ENCODE data around the gene HNRNPD.
"Not testable (repeated sequence)": the region's sequence is repeated elsewhere in the genome, so short reads cannot be mapped to it uniquely, and the experiment has no call there.

Gene HNRNPD, protein sequence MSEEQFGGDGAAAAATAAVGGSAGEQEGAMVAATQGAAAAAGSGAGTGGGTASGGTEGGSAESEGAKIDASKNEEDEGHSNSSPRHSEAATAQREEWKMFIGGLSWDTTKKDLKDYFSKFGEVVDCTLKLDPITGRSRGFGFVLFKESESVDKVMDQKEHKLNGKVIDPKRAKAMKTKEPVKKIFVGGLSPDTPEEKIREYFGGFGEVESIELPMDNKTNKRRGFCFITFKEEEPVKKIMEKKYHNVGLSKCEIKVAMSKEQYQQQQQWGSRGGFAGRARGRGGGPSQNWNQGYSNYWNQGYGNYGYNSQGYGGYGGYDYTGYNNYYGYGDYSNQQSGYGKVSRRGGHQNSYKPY

DNA sequence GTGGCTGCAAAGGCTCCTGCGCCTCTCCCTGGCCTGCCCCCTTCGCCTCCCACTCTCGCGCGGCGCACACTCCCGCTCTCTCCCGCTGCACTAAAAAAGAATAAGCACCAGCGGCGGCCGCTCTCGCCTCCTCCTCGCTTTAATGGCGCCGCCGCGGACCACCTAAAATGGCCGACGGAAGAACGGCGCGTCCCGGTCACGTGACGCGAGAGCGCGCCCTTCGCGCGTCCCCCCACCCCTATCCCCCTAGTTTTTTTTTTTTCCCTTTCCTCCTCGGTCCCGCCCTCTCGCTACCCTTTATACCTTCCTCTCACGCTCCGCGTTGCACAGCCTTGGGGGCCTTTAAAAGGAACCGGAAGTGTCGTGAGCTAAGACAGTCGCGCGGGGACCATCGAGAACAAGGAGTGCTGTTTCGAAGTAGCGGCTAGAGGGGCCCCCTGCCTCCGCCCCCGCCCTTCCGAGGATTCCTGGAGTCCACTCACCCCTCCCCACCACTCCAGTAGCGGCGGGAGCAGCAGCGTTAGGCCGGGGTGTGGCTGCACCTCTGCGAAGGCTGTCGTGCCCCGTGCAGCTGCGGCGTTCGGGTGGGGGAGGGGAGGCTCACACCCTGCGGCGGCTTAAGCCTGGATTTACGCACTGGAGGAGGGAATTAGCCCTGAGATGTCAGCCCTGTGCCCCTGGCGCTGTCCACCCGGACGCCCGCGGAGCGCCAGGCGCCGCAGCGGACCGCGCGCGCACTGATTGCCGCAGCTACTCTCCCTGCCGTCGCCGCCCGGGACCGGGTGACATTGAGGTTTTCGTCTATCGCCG lies at the start of gene HNRNPD:
Gene HNRNPD (minus strand): TSS at position 176 of the 810 bp plus-strand sequence. CDS start 313 bp downstream, outside the sequence.
- DNase-seq = peak; percentile 77 to 85 (median 81)

DNA sequence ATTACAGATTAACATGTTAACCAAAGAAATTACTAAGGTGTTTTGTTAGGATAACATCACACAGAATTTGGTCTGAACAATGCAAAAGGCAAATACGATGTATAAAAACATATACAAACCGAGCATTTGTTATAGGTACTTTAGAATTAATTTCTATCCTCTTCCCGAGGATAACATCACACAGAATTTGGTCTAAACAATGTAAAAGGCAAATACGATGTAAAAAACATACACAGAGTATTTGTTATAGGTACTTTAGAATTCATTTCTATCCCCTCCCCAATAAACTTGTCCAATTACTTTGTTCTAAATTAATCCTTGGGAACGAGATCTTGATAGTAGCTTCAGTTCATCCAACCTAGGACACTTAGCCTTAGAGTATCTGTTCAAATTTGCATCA lies 48.8 kb upstream of the HNRNPD start:
- DNase-seq = no peak

DNA sequence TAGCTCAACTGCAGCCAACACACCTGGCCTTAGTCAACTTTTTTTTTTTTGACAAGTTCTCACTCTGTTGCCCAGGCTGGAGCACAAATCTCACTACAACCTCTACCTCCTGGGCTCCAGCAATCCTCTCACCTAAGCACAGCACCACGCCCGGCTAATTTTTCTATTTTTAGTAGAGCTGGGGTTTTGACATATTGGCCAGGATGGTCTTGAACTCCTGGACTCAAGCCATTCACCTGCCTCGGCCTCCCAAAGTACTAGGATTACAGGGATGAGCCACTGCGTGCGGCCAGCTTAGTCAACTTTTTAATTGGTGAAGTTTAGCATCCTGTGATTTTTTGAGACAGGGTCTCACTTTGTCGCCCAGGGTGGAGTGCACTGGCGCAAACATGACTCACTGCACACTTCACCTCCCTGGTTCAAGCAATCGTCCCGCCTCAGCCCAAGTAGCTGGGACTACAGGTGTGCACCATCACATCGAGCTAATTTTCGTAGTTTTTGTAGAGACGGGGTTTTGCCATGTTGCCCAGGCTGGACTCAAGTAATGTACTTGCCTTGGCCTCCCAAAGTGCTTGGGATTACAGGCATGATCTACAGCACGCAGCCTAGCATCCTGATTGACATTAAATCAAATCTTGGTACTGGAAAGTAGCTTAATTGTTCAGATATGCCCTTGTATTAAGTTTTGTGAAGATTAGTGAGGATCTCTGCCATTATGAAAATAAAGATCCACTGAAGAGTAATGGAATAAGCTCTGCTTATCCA lies 48.2 kb upstream of the HNRNPD start:
- DNase-seq = no peak

DNA sequence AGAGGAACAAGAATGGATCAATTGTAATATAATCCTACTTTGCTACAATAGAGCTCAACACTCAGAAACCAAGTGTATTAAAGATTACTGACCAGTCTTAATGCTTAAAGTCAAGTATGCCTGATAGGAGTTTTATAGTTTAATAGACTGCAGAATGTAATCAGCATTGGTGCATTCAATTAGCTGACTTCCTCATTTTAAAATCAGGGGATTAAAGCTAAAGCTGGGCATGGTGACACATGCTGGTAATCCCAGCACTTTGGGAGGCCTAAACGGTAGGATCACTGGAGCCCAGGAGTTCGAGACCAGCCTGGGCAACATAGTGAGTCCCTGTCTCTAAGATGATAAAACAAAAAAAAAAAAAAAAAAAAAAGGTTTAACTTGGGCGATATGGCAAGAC lies 45.7 kb upstream of the HNRNPD start:
- no peak for DNase-seq

DNA sequence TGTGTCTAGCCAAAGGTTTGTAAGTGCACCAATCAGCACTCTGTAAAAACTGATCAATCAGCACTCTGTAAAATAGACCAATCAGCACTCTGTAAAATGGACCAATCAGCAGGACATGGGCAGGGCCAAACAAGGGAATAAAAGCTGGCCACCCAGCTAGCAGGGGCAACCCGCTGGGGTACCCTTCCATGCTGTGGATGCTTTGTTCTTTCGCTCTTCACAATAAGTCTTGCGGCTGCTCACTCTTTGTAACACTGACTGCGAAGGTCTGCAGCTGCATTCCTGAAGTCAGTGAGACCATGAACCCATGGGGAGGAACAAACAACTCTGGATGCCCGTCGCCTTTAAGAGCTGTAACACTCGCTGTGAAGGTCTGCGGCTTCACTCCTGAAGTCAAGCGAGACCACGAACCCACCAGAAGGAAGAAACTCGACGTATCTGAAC lies 42.2 kb upstream of the HNRNPD start:
- DNase-seq = no peak

DNA sequence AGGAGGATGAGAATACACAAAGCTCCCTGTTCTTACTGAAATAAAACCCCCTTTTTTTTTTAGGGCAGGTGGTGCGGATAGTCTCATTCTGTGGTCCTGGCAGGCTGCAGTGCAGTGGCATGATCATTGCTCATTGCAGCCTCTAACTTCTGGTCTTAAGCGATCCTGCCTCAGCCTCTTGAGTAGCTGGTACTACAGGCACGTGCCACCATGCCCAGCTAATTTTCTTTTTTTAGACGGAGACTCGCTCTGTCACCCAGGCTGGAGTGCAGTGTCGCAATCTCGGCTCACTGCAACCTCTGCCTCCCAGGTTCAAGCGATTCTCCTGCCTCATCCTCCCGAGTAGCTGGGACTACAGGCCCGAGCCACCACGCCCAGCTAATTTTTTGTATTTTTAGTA lies 41.3 kb upstream of the HNRNPD start:
- not testable (repeated sequence) for DNase-seq

DNA sequence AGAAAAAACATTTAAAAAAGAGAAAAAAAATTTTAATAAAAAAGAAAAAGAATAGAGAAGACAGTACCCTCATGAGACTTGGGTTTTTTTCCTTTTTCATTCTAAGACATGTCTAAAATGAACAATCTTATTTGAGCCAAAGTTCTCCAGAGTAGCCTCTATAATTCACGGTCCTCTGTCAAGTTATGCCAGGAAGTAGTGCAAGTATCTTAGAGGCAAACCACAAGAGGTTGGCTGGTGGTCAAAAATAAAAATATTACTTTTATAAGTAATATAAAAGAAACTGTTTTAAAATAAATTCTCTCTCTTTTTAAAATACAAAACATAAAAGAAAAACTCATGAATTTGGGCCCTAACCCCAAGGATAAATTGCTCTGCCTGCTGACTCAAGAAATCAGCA lies 29.9 kb upstream of the HNRNPD start:
- DNase-seq = no peak

DNA sequence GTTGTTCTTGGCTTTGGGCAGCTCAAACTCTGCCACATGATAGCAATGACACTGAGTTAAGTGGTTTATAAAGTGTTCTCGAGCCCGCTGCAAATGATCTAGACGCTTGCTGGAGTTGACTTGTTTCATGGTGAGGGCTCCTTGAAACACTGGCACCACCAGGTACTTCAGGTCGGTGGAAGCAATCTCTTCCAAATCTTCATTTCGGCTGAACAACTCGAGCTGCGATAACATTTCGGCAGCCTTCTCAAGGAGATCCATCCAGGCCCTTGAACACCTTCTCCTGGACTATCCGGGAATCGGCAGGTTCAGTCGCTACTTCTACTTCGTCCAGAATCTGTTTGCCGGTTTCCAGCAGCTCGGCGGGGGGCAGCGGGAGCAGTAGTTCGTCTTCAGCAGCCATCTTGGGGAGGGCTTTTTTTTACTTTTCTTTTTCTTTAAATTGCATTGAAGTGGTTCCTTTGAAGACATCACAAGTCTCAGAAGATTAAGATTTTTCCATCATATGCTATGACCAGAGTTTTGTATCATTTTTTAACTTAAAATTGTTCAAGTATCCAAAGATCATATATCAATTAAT lies 28.5 kb upstream of the HNRNPD start:
- DNase-seq = no peak

DNA sequence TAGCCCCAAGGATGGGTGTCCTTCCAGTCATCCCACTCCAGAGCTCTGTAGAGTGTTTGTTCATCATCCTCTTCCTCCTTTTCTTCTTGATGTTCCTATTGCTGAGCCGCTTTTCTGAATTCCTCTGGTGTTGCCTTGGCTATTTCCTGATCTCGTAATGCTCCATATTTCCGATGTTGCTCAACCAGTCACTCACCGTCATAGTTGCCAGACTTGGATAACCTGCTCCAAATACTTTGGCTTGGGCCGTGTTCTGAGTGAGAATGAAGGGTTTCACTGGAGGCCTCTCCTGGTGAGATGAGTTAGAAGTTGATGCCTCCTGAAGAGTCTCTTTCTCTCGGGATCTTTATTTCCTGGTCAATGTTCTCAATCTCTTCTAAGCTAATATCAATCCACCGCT lies 27.8 kb upstream of the HNRNPD start:
- no peak for DNase-seq

DNA sequence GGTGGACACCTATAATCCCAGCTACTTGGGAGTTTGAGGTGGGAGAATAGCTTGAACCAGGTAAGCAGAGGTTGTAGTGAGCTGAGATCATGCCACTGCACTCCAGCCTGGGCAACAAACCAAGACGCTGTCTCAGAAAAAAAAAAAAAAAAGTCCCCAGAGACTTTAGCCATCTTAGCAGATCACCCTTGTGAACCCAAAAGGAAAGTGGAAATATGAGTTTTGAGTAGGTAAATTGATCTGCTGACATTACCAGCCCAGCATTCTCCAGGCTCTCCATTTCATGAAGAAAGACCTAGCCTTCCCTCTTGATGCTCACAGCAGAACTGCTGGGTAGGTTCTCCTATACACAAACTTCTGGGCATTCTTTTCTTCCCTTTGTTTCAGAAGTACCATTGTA lies 24.5 kb upstream of the HNRNPD start:
- DNase-seq = no peak

DNA sequence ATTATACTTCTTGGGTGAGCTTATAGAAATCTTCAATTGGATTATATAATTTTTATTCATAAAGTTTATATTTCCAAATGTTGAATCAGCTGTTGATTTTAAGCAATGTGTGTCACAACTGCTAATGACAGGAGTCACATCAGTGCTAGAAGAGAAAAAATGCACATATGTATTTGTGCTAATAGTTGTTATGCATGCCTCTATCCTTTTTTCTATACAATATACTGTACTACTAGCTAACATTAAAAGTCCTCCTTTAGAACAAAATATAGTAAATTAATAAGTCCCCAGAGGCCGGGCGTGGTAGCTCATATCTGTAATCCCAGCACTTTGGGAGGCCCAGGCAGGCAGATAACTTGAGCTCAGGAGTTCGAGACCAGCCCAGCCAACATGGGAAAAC lies 23.7 kb upstream of the HNRNPD start:
- DNase-seq = no peak

DNA sequence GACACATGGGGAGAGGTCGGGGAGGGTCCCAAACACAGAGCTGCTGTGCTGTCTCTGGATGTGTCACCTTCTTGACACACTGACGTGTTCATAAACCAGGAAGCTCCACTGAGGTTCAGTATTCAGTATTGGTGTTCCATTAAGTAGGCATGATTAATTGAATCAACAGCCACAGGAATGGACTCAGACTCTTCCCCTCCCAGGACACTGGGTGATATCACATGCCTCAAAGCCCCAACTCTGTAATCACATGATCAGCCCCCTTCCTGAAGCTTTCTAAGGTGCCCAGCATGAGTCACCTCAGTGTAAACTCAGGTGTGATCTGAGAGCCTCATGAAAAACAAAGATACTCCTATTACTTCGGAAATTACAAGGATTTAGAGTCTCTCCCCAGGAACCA lies 21.1 kb upstream of the HNRNPD start:
- DNase-seq = no peak

DNA sequence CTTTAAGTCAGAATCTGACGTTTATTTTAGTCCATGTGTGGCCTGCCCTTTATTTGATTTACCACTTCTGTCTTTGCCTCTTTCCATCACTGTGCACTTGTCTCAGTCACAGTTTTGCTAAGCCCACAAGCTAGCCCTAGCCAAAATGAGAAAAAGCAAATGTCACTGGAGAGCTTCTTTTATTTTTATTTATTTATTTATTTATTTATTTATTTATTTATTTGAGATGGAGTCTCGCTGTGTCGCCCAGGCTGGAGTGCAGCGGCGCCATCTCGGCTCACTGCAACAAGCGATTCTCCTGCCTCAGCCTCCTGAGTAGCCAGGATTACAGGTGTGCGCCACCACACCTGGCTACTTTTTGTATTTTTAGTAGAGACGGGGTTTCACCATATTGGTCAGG lies 16.3 kb upstream of the HNRNPD start:
- not testable (repeated sequence) for DNase-seq

DNA sequence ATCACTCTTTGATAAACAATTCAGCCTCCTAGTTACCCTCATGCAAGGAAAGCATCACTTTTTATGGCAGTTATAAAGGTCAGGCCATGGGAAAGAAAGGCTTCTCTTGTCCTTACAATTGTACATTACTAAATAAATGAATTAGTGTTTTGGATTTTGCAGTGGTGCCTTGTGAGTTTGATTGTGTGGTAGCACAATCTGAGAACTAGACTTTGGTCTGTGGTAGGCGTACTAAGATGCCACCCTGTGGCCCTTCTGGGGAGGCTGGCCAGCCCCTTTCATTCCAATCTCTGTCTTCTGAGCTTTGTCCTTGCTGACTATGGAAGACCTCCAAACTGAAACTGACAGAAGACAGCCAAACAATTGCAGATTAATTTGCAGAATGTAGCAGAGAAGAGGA lies 14.6 kb upstream of the HNRNPD start:
- DNase-seq = no peak

DNA sequence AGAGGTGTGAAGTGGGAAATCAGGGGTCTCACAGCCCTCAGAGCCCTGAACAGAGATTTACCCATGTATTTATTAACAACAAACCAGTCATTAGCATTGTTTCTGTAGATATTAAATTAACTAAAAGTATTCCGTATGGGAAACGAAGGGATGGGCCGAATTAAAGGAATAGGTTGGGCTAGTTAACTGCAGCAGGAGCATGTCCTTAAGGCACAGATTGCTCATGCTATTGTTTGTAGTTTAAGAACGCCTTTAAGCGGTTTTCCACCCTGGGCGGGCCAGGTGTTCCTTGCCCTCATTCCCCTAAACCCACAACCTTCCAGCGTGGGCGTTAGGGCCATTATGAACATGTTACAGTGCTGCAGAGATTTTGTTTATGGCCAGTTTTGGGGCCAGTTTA lies 12.5 kb upstream of the HNRNPD start:
- DNase-seq = not testable (repeated sequence)

DNA sequence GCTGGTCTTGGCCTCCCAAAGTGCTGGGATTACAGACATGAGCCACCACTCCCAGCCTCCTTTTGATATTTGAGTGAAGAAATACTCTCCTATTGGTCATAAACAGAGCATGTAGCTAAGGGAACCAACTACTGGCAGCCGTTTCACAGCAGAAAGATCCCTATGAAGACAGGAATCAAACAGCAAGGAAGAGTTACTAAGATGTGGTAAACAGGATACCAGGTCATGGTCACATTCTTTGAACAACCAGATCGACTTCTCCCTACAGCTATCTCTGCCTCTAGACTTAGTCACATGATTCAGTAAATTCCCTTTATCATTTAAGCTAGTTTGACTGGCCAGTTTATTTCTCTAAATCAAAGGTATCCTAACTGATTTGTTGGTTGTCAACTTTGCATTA lies 9.0 kb upstream of the HNRNPD start:
- no peak for DNase-seq

DNA sequence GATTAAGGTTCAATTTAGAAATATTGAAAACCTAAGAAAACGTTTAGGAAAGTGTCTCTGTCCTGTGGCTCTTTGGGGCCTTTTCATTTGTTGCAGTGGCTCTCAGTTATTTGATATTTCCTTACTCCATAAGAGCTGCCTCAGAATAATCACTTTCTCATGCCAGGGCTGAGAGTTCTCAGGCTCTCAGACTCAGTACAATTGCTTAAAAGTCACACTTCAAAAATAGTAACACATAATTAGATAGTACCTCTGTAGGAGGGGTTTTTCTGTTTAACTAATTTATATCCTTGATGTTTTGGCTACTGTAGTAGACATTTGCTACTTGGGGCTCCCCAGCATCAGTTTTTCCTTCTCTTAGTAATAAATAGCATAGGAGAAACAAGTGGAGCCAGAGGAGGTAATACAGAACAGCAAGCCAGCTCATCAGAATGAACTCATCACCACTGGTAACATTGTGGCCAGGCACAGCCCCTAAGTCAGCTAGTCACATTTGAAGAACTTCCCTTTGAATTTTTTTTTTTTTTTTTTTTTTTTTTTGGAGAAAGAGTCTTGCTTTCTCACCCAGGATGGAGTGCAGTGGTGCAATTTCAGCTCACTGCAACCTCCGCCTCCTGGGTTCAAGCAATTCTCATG lies 8.0 kb upstream of the HNRNPD start:
- no peak for DNase-seq

DNA sequence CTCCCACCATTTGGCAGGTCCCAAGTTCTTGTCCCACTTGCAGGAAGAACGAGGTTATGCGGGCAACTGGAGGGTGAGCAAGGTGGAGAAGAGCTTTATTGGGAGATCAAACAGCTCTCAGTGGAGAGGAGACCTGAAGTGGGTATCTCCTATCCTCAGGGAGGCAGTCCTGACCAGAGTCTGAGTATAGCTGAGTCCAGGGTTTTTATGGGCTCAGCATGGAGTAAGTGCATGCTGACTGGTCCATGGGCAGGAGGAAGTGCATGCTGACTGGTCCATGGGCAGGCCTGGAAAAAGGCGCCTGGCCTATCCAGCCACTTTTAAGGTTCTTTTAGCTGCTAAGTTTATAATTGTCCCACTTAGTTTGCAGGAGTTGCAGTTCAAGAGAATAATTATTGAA lies 7.4 kb upstream of the HNRNPD start:
- DNase-seq = no peak

DNA sequence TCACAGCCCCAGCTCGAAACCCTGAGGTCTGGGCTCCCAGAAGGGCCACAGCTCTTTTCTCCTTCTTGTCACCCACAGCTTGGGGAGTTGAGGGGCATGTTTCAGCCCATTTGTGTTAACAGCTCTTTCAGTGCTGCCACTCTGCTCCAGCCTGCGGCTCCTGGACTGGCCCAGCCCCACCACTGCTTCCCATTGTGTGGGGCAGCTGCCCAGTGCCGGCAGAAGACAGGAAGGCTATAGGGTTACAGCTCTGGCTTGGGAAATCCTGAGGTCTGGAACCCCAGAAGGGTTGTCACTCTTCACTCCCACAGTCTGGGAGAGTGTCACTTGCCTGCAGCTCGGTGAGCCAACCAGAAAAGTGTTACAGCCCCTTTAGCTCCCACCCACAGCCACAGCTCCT lies 7.0 kb upstream of the HNRNPD start:
- DNase-seq = no peak

DNA sequence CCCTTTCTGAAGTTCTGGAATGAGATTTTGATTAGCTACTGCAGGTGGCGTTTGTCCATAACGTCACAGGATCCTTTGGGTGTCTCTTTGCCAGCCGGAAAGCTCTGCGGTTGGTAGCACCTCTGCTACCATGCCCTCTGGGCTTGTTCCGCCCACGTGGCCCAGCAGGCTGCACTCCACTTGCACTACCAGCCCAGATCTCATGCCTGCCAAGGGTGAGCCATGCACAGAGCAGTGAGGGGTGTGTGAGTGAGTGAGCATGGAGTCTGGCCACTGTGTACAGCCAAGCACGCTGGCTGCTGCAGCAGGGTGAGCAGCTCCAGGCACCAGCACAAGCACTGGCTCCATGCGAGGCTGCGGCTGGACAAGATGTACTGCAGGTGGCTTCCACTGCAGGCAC lies 6.6 kb upstream of the HNRNPD start:
- DNase-seq = no peak

DNA sequence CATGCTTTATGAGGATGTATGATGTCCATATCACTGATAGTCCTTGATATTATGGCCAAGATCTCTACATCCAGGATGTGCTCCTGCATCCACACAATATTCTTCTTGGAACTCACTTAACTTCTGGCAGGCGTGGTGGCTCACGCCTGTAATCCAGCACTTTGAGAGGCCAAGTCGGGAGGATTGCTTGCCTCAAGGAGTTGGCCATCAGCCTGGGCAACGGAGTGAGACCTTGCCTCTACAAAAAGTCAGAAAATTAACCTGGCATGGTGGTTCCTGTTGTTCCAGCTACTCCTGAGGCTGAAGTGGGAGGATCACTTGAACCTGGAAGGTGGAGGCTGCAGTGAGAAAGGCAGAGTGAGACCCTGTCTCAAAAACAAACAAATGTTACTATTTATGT lies 2.3 kb upstream of the HNRNPD start:
- no peak for DNase-seq

DNA sequence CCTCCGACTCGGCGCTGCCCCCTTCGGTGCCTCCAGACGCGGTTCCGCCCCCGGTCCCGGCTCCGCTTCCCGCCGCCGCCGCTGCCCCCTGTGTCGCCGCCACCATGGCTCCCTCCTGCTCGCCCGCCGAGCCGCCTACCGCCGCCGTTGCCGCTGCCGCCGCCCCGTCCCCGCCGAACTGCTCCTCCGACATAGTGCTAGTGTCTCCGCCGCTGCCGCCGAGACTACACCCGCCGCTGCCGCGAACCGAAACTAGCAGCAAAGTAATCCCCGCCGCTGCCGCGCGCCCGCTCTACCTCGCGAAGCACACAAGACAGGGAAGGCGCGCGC lies 340 bp downstream of the HNRNPD start:
- peak in 2 of 4 experiments; percentile 70 to 76 for DNase-seq
